Measurements from ENCODE around the gene SH3RF3. TPM values are rescaled to one million over a fixed set of nuclear protein-coding genes. Genes with fewer than 3 reads are reported as not detected.

SH3RF3 gene
- total RNA-seq, 1 experiment from 2014 or later = 21.7 TPM

DNA sequence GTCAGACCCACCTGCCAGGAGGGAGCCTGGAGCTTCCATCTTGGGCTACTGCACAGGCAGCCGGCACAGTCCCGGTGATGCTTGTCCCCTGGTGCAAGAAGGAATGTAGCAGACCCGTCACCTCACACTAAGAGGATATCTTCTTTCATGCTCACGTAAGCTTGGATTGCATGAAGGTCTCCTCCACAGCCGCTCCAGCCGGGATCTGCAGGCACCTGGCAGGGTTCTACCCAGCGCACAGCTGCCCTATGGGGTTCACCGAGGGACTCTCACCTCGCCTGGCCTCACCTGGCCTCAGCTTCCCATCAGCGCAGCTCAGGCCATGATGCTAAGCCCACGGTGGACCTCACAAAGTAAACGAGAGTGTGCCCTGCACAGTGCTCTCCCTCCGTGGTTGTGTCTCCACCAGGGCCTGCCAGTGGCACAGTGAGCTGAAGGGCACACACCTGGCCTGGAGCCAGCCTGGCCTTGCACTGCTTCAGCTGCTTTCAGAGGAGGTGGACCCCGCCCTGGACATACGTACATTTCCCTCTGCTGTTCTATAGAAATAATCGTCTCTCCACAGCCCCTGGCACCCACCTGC, 245.6 kb downstream of the SH3RF3 start:
- TF ChIP-seq, protein P1, sequence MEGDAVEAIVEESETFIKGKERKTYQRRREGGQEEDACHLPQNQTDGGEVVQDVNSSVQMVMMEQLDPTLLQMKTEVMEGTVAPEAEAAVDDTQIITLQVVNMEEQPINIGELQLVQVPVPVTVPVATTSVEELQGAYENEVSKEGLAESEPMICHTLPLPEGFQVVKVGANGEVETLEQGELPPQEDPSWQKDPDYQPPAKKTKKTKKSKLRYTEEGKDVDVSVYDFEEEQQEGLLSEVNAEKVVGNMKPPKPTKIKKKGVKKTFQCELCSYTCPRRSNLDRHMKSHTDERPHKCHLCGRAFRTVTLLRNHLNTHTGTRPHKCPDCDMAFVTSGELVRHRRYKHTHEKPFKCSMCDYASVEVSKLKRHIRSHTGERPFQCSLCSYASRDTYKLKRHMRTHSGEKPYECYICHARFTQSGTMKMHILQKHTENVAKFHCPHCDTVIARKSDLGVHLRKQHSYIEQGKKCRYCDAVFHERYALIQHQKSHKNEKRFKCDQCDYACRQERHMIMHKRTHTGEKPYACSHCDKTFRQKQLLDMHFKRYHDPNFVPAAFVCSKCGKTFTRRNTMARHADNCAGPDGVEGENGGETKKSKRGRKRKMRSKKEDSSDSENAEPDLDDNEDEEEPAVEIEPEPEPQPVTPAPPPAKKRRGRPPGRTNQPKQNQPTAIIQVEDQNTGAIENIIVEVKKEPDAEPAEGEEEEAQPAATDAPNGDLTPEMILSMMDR (IDR thresholded peaks at IDR 0.05; ENCODE audit: unreplicated experiment) = no peak
- no peak overlapping the region for H3K4me3 Mint-ChIP-seq (ENCODE audit: unreplicated experiment)
- BruUV-seq (replicated peaks) = no TSS peak
- no peaks in the 10 kb centered on the region for H3K4me1 Mint-ChIP-seq (ENCODE audit: insufficient read depth, unreplicated experiment)
- no peaks in the 10 kb centered on the region for H3K9me3 Mint-ChIP-seq (ENCODE audit: unreplicated experiment)
- ChIA-PET CTCF (no interaction called here), POLR2A (no interaction called here)
- intact Hi-C loops (cut with micrococcal nuclease) = no loop called here
- DNase-seq (ENCODE audit: unreplicated experiment) = no peak
- H3K36me3 Mint-ChIP-seq (ENCODE audit: insufficient read depth, unreplicated experiment) = peaks cover 42% of the 10 kb centered on the region
- H3K27me3 Mint-ChIP-seq (ENCODE audit: insufficient read depth, unreplicated experiment) = no peaks in the 10 kb centered on the region
- no peak overlapping the region for H3K27ac Mint-ChIP-seq (ENCODE audit: low read depth, unreplicated experiment)

DNA sequence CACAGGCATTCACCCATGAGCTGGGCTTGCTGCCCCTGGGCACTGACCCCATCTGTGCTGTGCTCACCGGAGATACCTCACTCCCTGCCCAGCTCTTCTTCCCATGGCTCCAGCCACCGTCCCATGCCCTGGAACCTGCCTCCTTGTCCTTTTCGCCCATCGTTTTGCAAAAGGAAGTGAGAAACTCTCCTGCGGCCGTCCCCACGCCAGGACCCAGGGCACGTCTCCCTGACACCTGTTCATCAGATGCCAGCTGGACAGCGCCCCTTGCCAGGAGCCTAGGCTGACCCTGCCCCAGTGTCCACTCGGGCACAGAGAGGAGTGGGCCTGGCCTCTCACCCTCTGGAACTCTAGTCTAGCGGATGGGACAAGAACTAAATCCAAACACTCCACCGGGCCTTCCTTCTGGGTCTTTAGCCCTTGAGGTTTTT, 246.1 kb downstream of the SH3RF3 start:
- ChIA-PET CTCF (interaction anchor here (0.6 kb wide), 1 partner anchor 24 kb away, joined by 3 read pairs; no protein-coding TSS in a partner anchor), POLR2A (no interaction called here)
- H3K4me1 Mint-ChIP-seq (ENCODE audit: insufficient read depth, unreplicated experiment) = no peaks in the 10 kb centered on the region
- H3K27me3 Mint-ChIP-seq (ENCODE audit: insufficient read depth, unreplicated experiment) = no peaks in the 10 kb centered on the region
- BruUV-seq (replicated peaks) = no TSS peak
- DNase-seq (ENCODE audit: unreplicated experiment) = no peak
- H3K36me3 Mint-ChIP-seq (ENCODE audit: insufficient read depth, unreplicated experiment) = peaks cover 47% of the 10 kb centered on the region
- H3K9me3 Mint-ChIP-seq (ENCODE audit: unreplicated experiment) = no peaks in the 10 kb centered on the region
- no peak overlapping the region for H3K4me3 Mint-ChIP-seq (ENCODE audit: unreplicated experiment)
- H3K27ac Mint-ChIP-seq (ENCODE audit: low read depth, unreplicated experiment) = no peak overlapping the region
- intact Hi-C loops (cut with micrococcal nuclease) = no loop called here
- TF ChIP-seq, protein P1 (IDR thresholded peaks at IDR 0.05; ENCODE audit: unreplicated experiment) = no peak

DNA sequence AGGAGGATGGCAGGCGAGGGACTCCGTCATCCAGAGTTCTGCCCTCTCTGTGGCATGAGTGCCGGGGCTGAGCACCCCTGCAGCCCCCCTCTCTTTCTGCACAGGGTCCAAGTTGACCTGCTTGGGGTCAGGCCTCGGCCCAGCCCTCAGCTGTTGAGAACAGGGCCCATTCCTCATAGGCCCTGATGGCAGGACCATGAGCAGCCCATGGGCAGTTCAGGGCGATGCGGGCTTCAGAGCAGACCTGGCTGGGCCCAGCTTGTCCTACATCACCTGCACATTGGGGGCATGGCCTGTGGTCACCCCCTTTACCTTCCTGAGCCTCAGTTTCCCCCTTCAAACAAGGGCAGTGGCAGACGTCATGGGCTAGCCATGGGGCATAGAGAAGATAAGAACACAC, 246.7 kb downstream of the SH3RF3 start:
- DNase-seq (ENCODE audit: unreplicated experiment) = no peak
- ChIA-PET CTCF (interaction anchor here (0.6 kb wide), 1 partner anchor 23 kb away, joined by 3 read pairs; no protein-coding TSS in a partner anchor), POLR2A (no interaction called here)
- Mint-ChIP-seq H3K4me3 (ENCODE audit: unreplicated experiment) (no peak overlapping the region), H3K9me3 (ENCODE audit: unreplicated experiment) (no peaks in the 10 kb centered on the region), H3K4me1 (ENCODE audit: insufficient read depth, unreplicated experiment) (no peaks in the 10 kb centered on the region), H3K27ac (ENCODE audit: low read depth, unreplicated experiment) (no peak overlapping the region), H3K36me3 (ENCODE audit: insufficient read depth, unreplicated experiment) (peaks cover 48% of the 10 kb centered on the region), H3K27me3 (ENCODE audit: insufficient read depth, unreplicated experiment) (no peaks in the 10 kb centered on the region)
- no TSS peak for BruUV-seq (replicated peaks)
- intact Hi-C loops (cut with micrococcal nuclease) = no loop called here
- TF ChIP-seq, protein P1 (IDR thresholded peaks at IDR 0.05; ENCODE audit: unreplicated experiment) = no peak

DNA sequence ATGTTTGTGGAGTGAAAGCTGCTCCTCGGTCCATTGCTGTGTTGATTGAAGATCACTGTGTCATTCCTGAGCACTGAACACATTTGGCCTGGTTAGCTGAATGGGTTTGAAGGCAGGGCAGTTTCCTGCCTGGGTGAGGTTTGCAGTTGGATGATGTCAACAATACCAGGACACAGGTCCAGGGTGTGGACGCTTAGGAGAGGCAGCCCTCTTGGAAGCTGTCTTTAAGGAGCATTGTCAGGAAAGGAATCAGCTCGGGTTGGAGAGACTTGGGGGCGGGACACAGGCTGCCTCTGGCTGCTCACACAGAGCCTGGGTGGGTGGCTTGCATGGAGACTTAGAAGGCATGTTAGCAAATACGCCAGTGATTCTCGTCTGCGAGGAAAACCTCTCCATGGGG, 247.1 kb downstream of the SH3RF3 start:
- Mint-ChIP-seq H3K36me3 (ENCODE audit: insufficient read depth, unreplicated experiment) (peaks cover 44% of the 10 kb centered on the region), H3K9me3 (ENCODE audit: unreplicated experiment) (no peaks in the 10 kb centered on the region), H3K27me3 (ENCODE audit: insufficient read depth, unreplicated experiment) (no peaks in the 10 kb centered on the region), H3K4me3 (ENCODE audit: unreplicated experiment) (no peak overlapping the region), H3K27ac (ENCODE audit: low read depth, unreplicated experiment) (no peak overlapping the region), H3K4me1 (ENCODE audit: insufficient read depth, unreplicated experiment) (no peaks in the 10 kb centered on the region)
- intact Hi-C loops (cut with micrococcal nuclease) = no loop called here
- CTCF ChIA-PET = no interaction called here
- no TSS peak for BruUV-seq (replicated peaks)
- POLR2A ChIA-PET = no interaction called here
- TF ChIP-seq, protein P1 (IDR thresholded peaks at IDR 0.05; ENCODE audit: unreplicated experiment) = no peak
- no peak for DNase-seq (ENCODE audit: unreplicated experiment)
